ENCODE results near the gene PMF1. TPM values are rescaled to one million over a fixed set of nuclear protein-coding genes. Genes with fewer than 3 reads are reported as not detected.

Gene PMF1
- total and polyA plus RNA-seq, 2 of the 13 experiments (the other 11 are each of a cell fraction or from before 2014, with no cell fraction given), result 72.5 to 89.0 TPM

DNA sequence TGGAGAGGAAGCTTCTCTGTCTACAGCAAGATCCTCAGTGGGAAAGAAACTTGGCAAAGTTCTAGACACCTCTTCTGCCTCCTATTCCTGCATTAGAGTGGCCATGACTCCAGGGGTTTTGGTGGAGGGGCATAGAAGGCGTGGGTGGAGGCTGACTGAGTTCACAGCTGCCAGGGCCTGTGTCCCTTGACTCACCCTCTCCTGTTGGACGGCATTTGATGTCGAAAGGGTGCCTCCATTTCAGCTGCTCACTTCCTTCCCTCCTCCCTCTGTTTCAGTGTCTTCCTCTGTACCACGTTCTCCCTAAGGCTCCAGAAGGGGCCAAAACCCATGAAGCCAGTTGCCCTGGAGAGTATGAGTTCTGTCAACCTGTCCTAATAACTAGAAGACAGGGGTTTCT, 72.0 kb downstream of the PMF1 start:
- CTCF ChIA-PET (ENCODE audit: low intra/inter-chr PET ratio, low total read pairs), result no interaction called here
- POLR2A ChIA-PET, result interaction anchor here (7.1 kb wide), 1 partner anchor 10 kb away, joined by 115 read pairs; the partner anchor contains the start of genes GLMP and VHLL
- ATAC-seq (no peak), DNase-seq (ENCODE audit: low spot score) (no peak), FAIRE-seq (no peak)
- Histone ChIP-seq H3K4me1 (ENCODE audit: insufficient read depth, low read length) (peaks cover 32% of the 10 kb centered on the region), H3K9me3 (ENCODE audit: low read length) (no peaks in the 10 kb centered on the region), H3K36me3 (replicated peaks in 1 of 2; ENCODE audit: control insufficient read depth in 1 of 2, insufficient read depth in 2 of 2, low read length in 2 of 2) (peaks cover 3 to 9% of the 10 kb centered on the region in 2 experiments; a peak in 4 of 5 replicates), H3K27ac (ENCODE audit: extremely low read length, insufficient read depth, low read length) (no peak overlapping the region), H3K79me2 (ENCODE audit: insufficient read depth, low read length) (peaks cover 36% of the 10 kb centered on the region), H2AFZ (ENCODE audit: low read length) (no peak overlapping the region), H3K4me3 (replicated peaks in 1 of 3; ENCODE audit: insufficient read depth in 1 of 3, low read depth in 2 of 3, low read length in 3 of 3) (no peak overlapping the region), H3K9ac (ENCODE audit: insufficient read depth, low read depth, low read length) (no peak overlapping the region), H3K27me3 (ENCODE audit: control insufficient read depth in 1 of 2, insufficient read depth in 2 of 2, low read length in 2 of 2) (no peaks in the 10 kb centered on the region; a peak in 1 of 5 replicates), H4K20me1 (ENCODE audit: insufficient read depth, low read length) (peaks cover 14% of the 10 kb centered on the region), H3K4me2 (ENCODE audit: low read depth, low read length) (no peak overlapping the region)
- 84% methylated on average over 4 of the region's 4 CpGs for WGBS (ENCODE audit: low lambda C conversion rate)
- no TSS peak for BruUV-seq (replicated peaks)
- intact Hi-C loops (cut with micrococcal nuclease; ENCODE audit: unreplicated experiment), result no loop called here
- TF ChIP-seq POLR2A (IDR thresholded peaks at IDR 0.05; ENCODE audit: insufficient read depth in 1 of 2, low read depth in 2 of 2, low read length in 2 of 2) (0 out of 4 replicates have a peak, but pooled peaks of 1 of the 2 experiments have one; percentile 19), MTA3 (CRISPR knock-in tag; IDR thresholded peaks at IDR 0.05) (no peak), MIER2 (CRISPR knock-in tag; IDR thresholded peaks at IDR 0.05) (no peak)
- in situ Hi-C loops (cut with HindIII; ENCODE audit: extremely low pct_ligation_motif_present, low pct_unique_long_range_greater_than_20kb), result no loop called here

DNA sequence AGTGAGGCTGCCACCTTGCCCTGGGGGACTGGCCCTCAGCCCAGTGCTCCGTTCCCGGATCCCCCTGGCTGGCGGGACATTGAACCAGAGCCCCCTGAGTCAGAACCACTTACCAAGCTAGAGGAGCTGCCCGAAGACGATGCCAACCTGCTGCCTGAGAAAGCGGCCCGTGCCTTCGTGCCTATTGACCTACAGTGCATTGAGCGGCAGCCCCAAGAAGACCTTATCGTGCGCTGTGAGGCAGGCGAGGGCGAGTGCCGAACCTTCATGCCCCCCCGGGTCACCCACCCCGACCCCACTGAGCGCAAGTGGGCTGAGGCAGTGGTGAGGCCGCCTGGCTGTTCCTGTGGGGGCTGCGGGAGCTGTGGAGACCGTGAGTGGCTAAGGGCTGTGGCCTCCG, 72.6 kb downstream of the PMF1 start:
- Histone ChIP-seq H3K27me3 (ENCODE audit: control insufficient read depth in 1 of 2, insufficient read depth in 2 of 2, low read length in 2 of 2) (no peaks in the 10 kb centered on the region; a peak in 1 of 5 replicates), H3K9me3 (ENCODE audit: low read length) (no peaks in the 10 kb centered on the region), H2AFZ (ENCODE audit: low read length) (no peak overlapping the region), H3K4me3 (replicated peaks in 1 of 3; ENCODE audit: insufficient read depth in 1 of 3, low read depth in 2 of 3, low read length in 3 of 3) (no peak overlapping the region), H3K4me1 (ENCODE audit: insufficient read depth, low read length) (peaks cover 25% of the 10 kb centered on the region), H3K79me2 (ENCODE audit: insufficient read depth, low read length) (peaks cover 29% of the 10 kb centered on the region), H3K27ac (ENCODE audit: extremely low read length, insufficient read depth, low read length) (no peak overlapping the region), H3K9ac (ENCODE audit: insufficient read depth, low read depth, low read length) (no peak overlapping the region), H3K36me3 (replicated peaks in 1 of 2; ENCODE audit: control insufficient read depth in 1 of 2, insufficient read depth in 2 of 2, low read length in 2 of 2) (peaks cover 2 to 3% of the 10 kb centered on the region in 2 experiments; a peak in 2 of 5 replicates), H4K20me1 (ENCODE audit: insufficient read depth, low read length) (peaks cover 11% of the 10 kb centered on the region), H3K4me2 (ENCODE audit: low read depth, low read length) (no peak overlapping the region)
- 100% methylated on average over 3 of the region's 21 CpGs for WGBS (ENCODE audit: low lambda C conversion rate)
- in situ Hi-C loops (cut with HindIII; ENCODE audit: extremely low pct_ligation_motif_present, low pct_unique_long_range_greater_than_20kb), result no loop called here
- TF ChIP-seq RBFOX2 (IDR thresholded peaks at IDR 0.05; ENCODE audit: low read depth, low read length), result 0 out of 2 replicates have a peak, but pooled peaks have one; percentile 17
- peak; percentile 49 for TF ChIP-seq AGO2 (optimal IDR thresholded peaks at IDR 0.05; ENCODE audit: low read depth, low read length)
- no peak for TF ChIP-seq REL (CRISPR knock-in tag; conservative IDR thresholded peaks at IDR 0.05)
- no TSS peak for BruUV-seq (replicated peaks)
- intact Hi-C loops (cut with micrococcal nuclease; ENCODE audit: unreplicated experiment), result no loop called here
- POLR2A ChIA-PET, result interaction anchor here (0.7 to 7.1 kb wide), 2 partner anchors 9 to 13 kb away, joined by 3 to 115 read pairs; partner anchors contain the start of genes GLMP and VHLL
- CTCF ChIA-PET (ENCODE audit: low intra/inter-chr PET ratio, low total read pairs), result no interaction called here
- ATAC-seq, result no peak
- no peak for FAIRE-seq
- no peak for DNase-seq (ENCODE audit: low spot score)

All from HepG2 (cell line).